Inflammatory macrophage treated with lipopolysaccharide for 4 hours (primary cell): ENCODE measurements around the gene PHACTR1.
A peak's percentile ranks its signal among the peaks of the same experiment; 100 is the strongest.
"Not testable (repeated sequence)": the region's sequence is repeated elsewhere in the genome, so short reads cannot be mapped to it uniquely, and the experiment has no call there.

Source experiments
- DNase-seq: peaks from one replicate; pipeline ENCODE4 v3.0.0-alpha.2; 2020

The PHACTR1 gene

DNA sequence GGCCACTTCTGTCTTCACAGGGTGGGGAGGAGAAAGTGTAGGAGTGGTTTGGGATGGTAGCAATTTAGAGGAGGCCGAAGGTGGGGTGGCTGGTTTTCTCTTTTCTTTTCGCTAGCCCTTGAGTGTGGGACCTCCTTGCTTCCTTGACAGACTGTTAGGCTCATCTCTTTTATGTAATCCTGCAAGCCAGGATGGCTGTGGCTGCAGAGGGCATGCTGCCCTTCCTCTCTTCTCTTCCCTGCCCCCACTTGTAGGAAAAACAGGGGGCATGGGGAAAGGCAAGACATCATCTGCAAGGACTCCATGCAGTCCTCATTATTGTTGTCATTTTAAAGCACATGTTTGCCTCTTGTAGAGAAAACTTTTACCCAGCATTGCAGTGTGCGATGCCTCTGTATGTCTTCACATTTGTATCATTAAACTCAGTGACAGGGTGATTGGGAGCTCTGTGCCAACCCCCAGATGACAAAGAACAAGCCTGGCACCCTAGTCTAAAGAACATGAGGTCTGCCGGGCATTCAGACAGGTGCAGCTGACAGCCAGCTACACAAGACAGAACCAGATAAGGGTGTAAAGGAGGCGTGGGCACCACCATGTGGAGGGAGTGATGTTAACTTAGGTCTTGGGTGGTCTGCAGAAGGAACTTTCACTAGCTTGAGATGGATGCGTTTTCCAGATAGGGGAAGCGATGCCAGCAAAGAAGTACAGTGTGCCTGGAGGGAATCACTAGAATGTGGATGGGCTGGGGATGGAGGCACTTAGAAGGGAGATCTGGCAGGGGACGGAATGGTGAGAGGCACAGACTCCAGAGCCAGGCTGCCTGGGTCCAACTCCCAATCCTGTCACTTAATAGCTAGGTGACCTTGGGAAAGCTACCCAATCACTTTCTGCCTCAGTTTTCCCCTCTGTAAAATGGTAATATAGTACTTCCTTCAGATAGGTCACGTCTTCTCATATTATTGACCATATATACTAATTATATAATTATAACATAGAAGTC is 404.2 kb downstream of the PHACTR1 start:
- no peak for DNase-seq

DNA sequence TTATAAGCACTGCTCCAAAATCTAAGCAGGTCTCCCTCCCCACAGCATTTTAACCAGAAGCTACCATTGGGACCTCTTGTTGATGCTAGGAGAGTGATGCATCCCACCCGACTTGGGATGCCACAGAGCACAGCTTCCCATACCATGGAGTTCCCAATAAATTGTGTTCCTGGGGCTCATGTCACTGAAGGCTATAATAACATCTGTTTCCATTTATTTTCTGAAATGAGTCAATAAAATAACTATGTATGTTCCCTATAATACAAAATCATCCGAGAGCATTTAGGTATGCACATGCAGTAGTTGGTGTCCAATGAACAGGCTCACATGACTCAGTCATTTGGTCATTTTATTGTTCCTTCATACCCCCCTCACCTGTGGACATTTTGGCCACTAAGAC is 407.6 kb downstream of the PHACTR1 start:
- no peak for DNase-seq

DNA sequence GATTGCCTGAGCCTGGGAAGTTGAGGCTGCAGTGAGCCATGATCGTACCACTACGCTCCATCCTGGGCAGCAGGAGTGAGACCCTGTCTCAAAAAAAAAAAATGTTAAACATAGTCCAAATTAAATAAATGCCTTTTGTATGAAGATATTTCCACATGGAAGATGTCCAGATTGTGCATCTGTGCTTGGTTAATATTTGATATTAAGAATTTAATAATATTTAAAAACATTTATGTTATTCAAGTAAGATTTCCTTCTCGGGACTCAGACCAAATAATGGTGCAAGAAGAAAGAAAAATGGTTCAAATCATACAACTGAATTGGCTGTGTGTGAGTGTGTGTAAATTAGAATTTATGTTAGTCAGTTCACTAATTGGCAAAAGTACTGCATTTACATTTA is 409.3 kb downstream of the PHACTR1 start:
- DNase-seq, result no peak

DNA sequence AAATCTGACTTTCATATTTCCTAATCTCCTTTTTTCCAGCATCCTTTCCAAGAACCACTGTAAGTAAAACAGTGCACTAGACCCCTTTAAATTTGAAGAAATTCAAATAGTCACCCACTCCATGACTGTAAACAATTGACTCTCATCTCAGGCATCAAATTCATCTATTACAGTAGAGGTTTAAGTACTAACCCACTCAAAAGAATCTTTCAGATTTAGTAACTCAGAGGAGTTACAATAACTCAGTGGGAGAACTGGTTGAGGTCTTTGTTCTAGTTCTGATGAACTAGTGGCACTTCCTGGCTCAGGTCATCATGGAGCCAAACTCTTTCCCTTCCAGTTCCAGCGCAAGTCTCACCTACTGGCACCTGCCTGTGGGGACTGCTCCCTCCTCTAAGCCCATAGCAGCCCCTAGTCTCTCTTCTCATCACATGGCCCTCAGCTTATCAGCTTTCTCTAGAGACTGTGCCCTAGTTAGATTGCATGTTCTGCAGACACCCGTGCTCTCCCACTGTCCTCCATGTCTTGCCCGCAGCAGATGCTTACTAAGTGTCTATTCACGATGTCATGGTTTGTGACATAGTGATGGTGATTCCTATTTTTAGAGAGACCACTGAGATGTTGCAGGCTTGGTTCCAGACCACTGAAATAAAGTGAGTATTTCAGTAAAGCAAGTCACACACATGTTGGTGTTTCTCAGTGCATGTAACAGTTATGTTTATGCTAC is 415.5 kb downstream of the PHACTR1 start:
- no peak for DNase-seq

DNA sequence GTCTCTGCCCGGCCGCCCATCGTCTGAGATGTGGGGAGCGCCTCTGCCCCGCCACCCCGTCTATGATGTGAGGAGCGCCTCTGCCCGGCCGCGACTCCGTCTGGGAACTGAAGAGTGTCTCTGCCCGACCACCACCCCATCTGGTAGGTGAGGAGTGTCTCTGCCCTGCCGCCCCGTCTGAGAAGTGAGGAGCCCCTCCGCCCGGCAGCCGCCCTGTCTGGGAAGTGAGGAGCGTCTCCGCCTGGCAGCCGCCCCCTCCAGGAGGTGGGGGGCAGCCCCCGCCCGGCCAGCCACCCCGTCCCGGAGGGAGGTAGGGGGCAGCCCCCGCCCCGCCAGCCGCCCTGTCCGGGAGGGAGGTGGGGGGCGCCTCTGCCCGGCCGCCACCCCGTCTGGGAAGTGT is 417.3 kb downstream of the PHACTR1 start:
- not testable (repeated sequence) for DNase-seq

DNA sequence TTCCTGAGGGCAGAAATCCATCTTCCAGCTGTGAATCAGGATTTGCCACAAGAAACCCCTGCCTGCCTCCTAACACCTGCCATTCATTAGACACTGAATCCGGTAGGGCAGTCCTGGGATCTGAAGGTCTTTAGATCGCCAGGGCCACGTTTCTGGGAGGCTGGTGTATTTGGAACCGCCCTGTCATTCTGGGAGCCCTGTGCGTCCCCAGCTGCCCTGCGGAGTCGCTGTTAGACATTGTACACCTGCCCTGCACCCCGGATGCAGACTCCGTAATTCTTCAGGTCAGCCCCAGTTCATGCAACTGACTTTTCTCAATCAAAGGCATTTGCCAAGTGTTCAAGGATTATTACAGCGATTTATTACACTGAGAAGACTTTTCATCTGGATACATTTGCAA is 418.6 kb downstream of the PHACTR1 start:
- DNase-seq, result no peak

DNA sequence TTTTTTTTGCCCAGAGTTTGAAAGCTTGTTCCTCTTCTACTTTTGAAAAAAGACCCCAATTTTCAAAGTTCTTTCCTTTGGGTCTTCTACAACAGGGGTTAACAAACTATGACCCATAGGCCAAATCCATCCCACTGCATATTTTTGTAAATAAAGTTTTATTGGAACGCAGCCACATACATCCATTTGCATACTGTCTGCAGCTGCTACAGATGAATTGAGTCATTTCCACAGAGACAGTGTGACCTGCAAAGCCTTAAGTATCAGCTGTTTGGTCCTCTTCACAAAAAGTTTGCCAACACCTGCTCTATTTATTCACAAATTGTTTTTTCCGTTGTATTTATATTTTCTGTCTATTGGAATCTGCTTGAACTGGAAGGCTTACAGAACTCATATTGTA is 422.6 kb downstream of the PHACTR1 start:
- no peak for DNase-seq

DNA sequence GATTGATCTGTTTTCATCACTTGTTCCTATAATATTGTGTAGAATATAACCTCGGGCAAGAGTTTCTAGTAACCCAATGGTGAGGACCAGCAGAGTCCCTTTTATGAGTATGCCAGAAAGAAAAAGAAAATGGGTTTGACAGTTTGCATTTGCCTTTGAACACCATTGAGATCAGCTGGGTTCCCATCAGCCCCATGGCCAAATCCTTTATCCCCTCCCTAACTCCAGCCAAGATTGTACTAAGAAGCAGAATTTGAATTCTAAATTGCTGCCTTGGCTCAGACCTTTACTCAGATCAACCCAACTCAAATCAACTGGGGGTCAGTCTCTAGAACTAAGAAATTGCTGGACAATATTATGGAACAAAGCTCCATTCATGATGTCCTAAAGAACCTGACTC is 424.4 kb downstream of the PHACTR1 start:
- DNase-seq, result no peak

DNA sequence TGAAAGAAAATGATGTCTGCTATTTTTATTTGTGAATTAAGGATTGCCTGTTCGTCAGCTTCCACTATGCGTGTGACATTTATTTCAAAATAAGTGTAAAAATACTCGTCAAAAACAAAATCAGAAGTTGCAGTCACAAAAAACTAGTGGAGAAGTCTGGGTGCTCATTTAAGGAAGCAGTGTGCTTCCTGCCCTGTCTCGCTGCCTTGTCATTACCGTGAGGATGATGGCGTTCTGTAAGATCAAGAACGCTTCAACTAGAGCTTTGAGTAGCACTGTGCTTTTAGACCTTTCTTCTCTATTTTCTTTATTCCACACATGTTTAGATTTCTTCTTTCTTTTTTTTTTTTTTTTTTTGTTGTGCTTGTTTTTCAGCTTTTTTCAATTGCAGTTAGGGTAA is 424.8 kb downstream of the PHACTR1 start:
- peak; percentile 26 for DNase-seq

DNA sequence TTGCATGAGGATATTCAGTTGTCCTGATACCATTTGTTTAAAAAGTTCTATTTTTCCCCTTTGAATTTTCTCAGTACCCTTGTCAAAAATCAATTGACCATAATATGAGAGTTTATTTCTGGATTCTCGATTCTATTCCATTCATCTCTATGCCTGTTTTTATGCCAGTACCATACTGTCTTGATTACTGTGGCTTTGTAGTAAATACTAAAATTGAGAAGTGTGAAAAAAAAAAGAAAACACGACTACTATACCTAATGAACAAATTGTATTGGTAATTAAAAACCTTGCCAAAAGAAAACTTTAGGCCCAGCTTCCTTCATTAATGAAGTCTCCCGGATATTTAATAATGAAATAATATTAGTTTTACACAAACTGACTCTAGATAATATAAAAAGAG is 426.0 kb downstream of the PHACTR1 start:
- DNase-seq, result no peak

DNA sequence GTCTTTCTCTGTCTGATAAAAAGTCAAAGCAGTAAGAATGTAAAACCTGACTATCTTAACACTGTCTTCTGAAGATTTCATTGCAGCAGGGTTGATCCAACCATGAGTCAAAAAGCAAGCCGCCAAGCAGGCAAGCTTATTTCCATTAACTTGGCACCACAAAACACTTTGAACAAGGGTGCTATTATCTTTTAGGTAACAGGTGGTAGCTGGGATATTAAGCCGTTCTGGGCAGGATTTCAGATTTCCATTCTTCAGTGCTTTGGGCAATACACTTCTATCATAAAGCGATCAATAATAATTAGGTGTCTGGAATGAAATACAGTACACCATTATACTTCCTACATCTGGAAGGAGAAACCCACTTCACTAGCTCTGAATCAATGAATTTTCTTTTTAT is 429.9 kb downstream of the PHACTR1 start:
- DNase-seq, result no peak

DNA sequence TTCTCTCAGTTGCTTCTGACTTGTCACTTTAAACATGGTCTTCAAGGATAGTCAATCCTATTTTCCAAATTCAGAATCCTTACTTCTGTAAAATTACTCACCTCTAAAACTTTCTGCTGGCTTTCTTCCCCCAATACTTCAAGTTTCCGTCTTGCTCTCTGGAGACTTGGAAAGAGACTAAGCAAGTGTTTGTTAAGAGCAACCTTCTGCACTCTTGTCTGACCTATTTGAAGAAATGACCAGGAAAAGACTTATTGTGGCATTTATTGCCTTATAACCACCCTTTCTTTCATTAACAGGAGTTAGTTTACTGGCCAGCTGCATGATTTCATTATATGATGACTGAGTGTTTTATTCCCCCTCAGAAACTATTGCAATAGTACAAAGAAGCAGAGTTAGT is 430.8 kb downstream of the PHACTR1 start:
- DNase-seq, result no peak

DNA sequence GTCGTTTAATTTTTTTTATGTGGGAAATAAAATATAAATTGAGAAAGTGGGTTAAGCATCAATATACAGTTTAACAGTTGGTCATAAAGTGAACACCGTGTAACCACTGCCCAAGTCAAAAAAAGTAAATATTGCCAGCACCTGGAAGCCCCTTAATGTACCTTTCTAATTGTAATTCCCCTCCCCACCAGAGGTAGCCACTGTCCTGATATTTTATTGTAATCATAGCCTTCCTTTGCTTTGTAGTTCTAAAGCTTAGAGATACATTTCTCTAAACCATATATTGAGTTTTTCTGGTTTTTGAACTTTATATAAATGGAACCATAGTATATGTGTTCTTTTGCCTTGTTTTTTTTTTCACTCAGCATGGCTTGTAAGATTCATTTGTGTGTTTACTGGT is 431.2 kb downstream of the PHACTR1 start:
- DNase-seq, result no peak

DNA sequence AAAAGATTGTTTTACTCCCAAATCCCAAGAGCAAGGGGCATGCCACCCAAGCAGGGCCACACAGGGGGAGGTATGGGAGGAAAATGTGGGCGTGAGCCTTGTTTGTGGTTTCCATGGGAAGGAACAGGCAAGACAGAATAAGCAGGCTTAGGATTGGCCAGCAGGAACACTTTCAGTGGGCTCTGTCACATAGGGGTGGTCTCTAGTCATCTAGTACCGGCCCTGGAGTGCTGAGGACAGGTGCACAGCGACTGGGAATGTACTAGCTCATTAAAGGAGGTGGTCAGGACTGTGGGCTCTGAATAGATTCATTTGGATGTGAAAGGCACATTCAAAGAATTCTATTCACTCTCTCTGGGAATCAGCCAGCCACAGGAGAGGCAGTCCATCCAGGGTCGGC is 436.2 kb downstream of the PHACTR1 start:
- DNase-seq, result no peak

DNA sequence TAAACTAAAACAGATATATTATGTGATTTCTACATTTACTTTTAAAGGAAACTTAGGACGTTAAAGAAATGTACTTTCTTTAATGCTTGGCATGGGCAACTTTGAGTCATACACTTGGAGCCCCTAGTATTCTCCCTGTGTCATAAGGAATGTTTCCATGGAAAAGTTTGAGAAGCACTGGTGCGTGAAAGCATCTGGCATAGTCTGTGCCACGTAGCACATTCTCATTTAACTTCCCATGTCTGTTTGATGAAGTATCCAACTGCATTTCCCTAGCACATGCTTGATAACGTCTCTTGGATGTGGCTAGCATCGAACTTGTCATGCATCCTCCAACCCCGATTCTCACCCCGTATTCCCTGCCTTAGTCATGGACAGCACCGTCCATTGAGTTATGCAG is 439.8 kb downstream of the PHACTR1 start:
- no peak for DNase-seq

DNA sequence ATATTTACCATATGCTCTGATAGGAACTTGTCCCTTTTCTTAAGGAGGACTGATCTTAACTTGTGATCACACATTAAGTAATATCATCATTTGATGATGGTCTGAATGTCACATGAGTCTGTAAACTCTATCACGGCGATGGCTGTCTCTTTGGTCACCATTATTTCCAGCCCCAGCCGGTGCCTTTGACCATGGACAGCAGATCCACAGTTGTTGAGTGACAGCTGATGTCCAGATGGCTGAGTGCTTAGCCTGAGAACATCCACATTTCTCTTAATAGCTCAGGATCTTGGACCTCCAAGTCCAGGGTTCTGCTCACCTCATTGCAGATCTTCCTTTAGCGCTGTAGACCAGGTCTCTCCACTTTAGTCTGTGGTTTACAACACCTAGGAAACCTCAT is 440.7 kb downstream of the PHACTR1 start:
- no peak for DNase-seq

DNA sequence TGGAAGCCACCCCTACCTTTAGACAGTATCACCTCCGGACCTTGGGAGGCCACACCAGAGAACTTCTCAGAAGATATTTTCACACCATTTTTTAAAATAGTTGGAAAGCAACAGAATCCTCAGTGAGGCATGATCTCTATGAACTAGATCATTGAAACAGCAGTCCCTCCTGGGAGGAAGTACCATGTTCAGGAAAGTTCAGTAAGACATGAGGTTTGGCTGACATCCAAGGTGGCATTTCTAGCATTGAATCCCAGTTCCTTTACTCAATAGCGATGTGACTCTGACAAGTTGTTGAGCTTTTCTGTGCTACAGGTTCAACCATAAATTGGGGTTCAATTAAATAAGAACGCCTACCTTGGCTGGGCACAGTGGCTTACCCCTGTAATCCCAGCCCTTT is 442.7 kb downstream of the PHACTR1 start:
- peak; percentile 48 for DNase-seq

DNA sequence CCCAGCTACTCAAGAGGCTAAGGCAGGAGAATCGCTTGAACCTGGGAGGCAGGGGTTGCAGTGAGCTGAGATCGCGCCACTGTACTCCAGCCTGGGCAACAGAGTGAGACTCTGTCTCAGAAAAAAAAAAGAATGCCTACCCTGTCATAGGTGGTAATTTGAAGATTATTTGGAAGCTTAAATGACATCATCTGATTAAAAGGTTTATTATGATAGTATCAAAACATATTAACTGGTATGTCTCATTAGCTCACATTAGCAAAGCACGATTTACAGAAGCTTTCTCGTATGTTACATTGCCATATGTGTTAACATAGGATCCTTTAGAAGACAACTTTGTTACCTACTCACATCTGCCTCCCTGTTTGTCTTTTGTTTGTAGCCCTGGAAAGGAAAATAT is 443.3 kb downstream of the PHACTR1 start:
- not testable (repeated sequence) for DNase-seq

DNA sequence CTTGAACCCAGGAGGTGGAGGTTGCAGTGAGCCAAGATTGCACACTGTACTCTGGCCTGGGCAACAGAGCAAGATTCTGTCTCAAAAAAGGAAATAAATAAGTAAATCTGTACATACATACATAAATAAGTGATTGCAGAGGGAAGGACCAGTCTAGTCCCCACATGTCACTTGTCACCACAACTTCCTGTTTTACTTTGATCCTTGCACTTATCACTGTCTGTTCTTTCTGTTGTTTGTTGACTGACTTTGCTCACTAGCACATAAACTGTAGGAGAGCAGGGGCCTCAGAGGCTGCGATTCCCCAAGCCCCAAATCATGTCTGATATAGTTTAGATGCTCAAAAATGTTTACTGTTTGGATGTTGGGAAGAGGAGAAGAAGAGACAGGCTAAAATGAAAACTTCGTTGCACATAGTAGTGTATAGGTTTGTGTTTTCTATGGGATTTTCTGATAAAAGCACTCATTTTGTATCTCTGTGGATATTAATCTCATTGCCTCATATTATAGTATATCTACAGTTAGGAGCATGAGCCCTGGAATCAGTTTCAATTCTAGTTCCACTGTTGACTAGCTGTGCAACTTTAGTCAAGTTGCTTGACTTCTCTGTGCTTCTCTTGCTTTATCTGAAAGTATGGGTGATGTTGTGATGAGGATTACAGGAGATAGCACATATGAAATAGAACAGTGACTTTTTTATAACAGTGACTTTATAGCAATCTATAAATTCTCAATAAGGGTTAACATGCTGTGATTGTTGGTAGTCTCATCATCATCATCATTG is 446.8 kb downstream of the PHACTR1 start:
- DNase-seq, result peak; percentile 41

DNA sequence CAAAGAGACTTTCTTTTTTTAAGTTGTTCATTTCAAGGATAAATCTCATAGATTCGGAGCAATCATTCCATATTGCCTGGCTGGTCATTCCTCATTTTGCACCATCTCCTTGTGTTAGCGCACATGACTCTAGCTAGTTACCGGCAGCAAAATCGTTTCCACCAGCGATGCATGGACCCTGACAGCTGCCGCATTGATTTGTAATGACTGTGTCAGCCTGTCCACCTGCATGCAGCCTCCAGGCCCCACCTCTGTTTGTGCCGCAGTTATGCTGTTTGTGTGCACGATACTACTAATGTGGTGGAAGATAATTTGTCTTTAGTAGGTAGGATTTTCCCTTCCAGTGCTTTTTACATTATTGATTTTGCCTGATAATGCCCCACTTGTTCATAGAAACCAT is 447.7 kb downstream of the PHACTR1 start:
- no peak for DNase-seq

DNA sequence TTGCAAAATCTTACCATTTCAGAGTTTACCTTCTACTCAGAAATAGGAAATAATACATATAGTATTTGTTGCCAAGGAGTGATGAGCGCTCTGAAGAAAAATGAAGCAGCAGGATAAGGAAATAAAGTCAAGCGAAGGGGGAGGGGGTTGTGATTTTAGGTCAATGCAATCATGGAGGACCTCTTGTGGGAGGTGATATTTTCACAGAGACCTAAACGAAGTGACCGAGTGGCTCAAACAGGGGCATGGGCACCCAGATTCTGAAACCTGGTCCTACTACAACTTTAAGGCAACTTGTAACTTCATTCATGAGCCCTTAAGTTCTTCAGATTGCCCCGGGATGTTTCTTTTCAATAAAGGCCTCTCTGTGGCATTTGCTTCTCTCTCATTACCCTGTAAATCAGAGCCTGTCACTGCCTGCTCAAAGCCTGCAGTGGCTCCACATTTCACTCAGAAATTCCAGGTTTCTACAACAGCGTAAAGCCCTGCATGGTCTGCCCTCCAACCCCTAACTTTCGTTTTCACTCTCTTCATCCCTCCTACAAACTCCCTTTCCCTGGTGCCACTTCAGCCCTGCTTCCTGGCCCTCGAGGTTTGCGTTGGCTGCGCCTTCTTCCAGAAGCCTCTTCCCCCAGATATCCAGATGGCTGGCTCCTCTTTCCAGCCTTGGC is 449.1 kb downstream of the PHACTR1 start:
- DNase-seq, result no peak

DNA sequence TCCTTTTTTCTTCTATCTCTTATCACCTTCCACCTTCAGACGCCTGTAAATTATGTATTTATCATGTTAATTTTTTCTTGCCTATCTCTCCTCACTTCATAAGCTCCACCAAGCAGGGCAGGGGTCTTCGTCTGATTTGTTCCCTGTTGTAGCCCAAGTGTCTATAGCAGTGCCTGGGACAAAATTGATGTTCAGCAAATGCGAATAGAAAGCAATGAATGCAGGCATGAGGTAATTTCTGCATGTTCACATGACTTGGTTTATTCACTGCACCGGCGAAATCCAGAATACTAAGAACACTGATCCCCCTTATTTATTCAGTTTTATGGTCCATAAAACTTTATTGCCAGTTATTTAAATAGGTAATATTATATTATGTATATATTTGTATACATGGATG is 449.7 kb downstream of the PHACTR1 start:
- no peak for DNase-seq

DNA sequence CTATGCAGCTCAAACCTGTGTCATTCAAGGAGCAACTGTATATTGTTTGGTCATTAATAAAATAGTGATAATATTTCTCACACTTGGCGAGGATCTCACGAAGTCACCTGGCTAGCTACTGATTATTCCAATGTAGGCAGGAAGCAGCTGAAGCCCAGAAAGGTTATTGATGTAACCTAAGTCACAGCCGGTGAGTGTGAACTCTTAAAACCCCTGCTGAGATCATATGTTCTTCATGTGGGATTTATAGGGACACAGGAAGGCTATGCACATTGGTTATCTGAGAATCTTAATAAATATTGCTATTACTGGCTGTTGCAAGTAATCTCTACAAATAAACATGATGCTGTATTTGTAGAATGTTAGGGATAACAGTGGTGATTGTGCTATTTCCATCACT is 450.3 kb downstream of the PHACTR1 start:
- no peak for DNase-seq
